ENCODE results near the gene MAP2K6. TPM values are rescaled to one million over a fixed set of nuclear protein-coding genes. Genes with fewer than 3 reads are reported as not detected.

The MAP2K6 gene
- total RNA-seq, 1 experiment from 2014 or later = 17.7 TPM

GRCh38 chr17:69575346-69575761 lies 160.9 kb downstream of the MAP2K6 start:
- H3K23me2 ChIP-seq (ENCODE audit: insufficient read length, low read depth, low read length, poor library complexity, severe bottlenecking) = no peaks in the 10 kb centered on the region
- peaks cover 26 to 30% of the 10 kb centered on the region in 2 experiments for H3K4me1 Mint-ChIP-seq
- DNase-seq = no peak

More at GRCh38 chr17:69575346-69575761, 160.9 kb downstream of the MAP2K6 start:
- no peak overlapping the region for H2BK15ac ChIP-seq (ENCODE audit: low read depth, low read length)
- H3T11ph ChIP-seq (ENCODE audit: low read length) = no peak overlapping the region
- WGBS (ENCODE audit: extremely low coverage, insufficient read length, low lambda C conversion rate) = no CpG with 5 or more reads among the region's 2 CpGs
- no peaks in the 10 kb centered on the region for H3K79me2 ChIP-seq (ENCODE audit: insufficient read depth, low read length)
- no peak overlapping the region for H4K5ac ChIP-seq (ENCODE audit: insufficient read length, low read depth, low read length)
- H3K4me3 Mint-ChIP-seq = no peak overlapping the region
- no peak overlapping the region for H3K14ac ChIP-seq (ENCODE audit: insufficient read depth, low read length)
- peaks cover 6% of the 10 kb centered on the region for H3K4me1 ChIP-seq (ENCODE audit: insufficient read depth, low read length)
- H3K79me1 ChIP-seq (ENCODE audit: insufficient read depth, low read depth, low read length, poor library complexity, severe bottlenecking) = no peaks in the 10 kb centered on the region
- H3K9me3 ChIP-seq (ENCODE audit: control insufficient read depth, low read depth, low read length) = no peaks in the 10 kb centered on the region
- no peak overlapping the region for H2AK5ac ChIP-seq (ENCODE audit: insufficient read length, low read length)
- no peak overlapping the region for H2BK120ac ChIP-seq (ENCODE audit: low read depth, low read length, poor library complexity, severe bottlenecking)
- H2BK12ac ChIP-seq (ENCODE audit: insufficient read length, low read depth, low read length) = no peak overlapping the region
- no peak overlapping the region for H3K27ac ChIP-seq (ENCODE audit: insufficient read length, low read depth, low read length)
- H4K20me1 ChIP-seq (ENCODE audit: control insufficient read depth, insufficient read depth, insufficient read length) = no peaks in the 10 kb centered on the region
- no peak overlapping the region for H2BK5ac ChIP-seq (ENCODE audit: insufficient read length, low read length)
- no peak for TF ChIP-seq CTCF (conservative IDR thresholded peaks at IDR 0.05)
- H3K27ac Mint-ChIP-seq = no peak overlapping the region
- no peaks in the 10 kb centered on the region for H3K27me3 ChIP-seq (ENCODE audit: insufficient read depth, low read length)
- no peak overlapping the region for H2AFZ ChIP-seq (ENCODE audit: low read length)
- no peak overlapping the region for H3K56ac ChIP-seq (ENCODE audit: insufficient read length, low read depth, low read length)
- H3K36me3 Mint-ChIP-seq (ENCODE audit: insufficient read depth in 1 of 3, low read depth in 3 of 3) = no peaks in the 10 kb centered on the region
- no peak overlapping the region for H2BK20ac ChIP-seq (ENCODE audit: low read depth, low read length, poor library complexity, severe bottlenecking)
- H4K8ac ChIP-seq (replicated peaks; ENCODE audit: insufficient read length, low read depth, low read length) = no peak overlapping the region
- H3K4me2 ChIP-seq (ENCODE audit: insufficient read depth, insufficient read length, low read length) = no peak overlapping the region
- H3K4ac ChIP-seq (ENCODE audit: low read depth, low read length) = no peak overlapping the region
- no peak overlapping the region for H3K23ac ChIP-seq (ENCODE audit: insufficient read length, low read depth, low read length)
- H3K27me3 Mint-ChIP-seq (ENCODE audit: low read depth) = no peaks in the 10 kb centered on the region; the same call in 1 of the 2 replicates
- H3K18ac ChIP-seq (ENCODE audit: insufficient read length, low read depth, low read length) = no peak overlapping the region
- no peak overlapping the region for H4K91ac ChIP-seq (ENCODE audit: insufficient read length, low read depth, low read length)
- no peaks in the 10 kb centered on the region for H3K9me3 Mint-ChIP-seq
- no peak overlapping the region for H3K9ac ChIP-seq (ENCODE audit: extremely low read depth, insufficient read length, low read length)
